Left ventricle myocardium inferior (tissue), 1 donor: ENCODE data around the gene EPB41. TPM values are rescaled to one million over a fixed set of nuclear protein-coding genes. Genes with fewer than 3 reads are reported as not detected.
A peak's percentile ranks its signal among the peaks of the same experiment; 100 is the strongest.
"Not testable (repeated sequence)": the region's sequence is repeated elsewhere in the genome, so short reads cannot be mapped to it uniquely, and the experiment has no call there.

Experiments used
- DNase-seq: peaks from one replicate; pipeline ENCODE4 v3.0.0-alpha.2; 2020
- H3K27ac ChIP-seq: fragments of 200-600 bp; replicated peaks from 2 replicates; pipeline ENCODE4 v1.8.0; 2021
- H3K27me3 ChIP-seq: fragments of 200-600 bp; 2 replicates; pipeline ENCODE4 v1.8.0; 2021; ENCODE audit warnings: low read depth
- H3K36me3 ChIP-seq: fragments of 200-600 bp; 2 replicates; pipeline ENCODE4 v1.8.0; 2021
- H3K4me1 ChIP-seq: fragments of 200-600 bp; 2 replicates; pipeline ENCODE4 v1.8.0; 2021
- H3K4me3 ChIP-seq: fragments of 200-600 bp; 2 replicates; pipeline ENCODE4 v1.8.0; 2021; ENCODE audit warnings: mild to moderate bottlenecking, moderate library complexity
- H3K9me3 ChIP-seq: fragments of 200-600 bp; replicated peaks from 2 replicates; pipeline ENCODE4 v1.8.0; 2021
- CTCF ChIP-seq: fragments of 200-600 bp; IDR thresholded peaks from 2 replicates; pipeline ENCODE4 v1.8.0; 2021; ENCODE audit warnings: antibody characterized with exemption, mild to moderate bottlenecking, borderline replicate concordance
- intact Hi-C: fragments of 100-400 bp; cut with micrococcal nuclease; formaldehyde crosslinking; loops from one replicate; pipeline ENCODE4 v1.11.0; 2022
- total RNA-seq: library from RNA; stranded (reverse); fragmentation: NEBNext Ultra II Directional; extraction: Animal tissue kit (Norgen Biotek cat#: 25700); gene quantifications from one replicate; pipeline ENCODE4 v1.2.1, GENCODE V29; 2021
- donor health status: DM: no; HTN: yes; CAD: no; lungs with severe emphysema.

The EPB41 gene
- total RNA-seq, 1 donor from 2014 or later, result 23.4 TPM

GRCh38 chr1:29128739-29129138, 214.4 kb downstream of the EPB41 start:
- no peaks in the 10 kb centered on the region for H3K36me3 ChIP-seq
- H3K4me1 ChIP-seq, result peaks cover 23% of the 10 kb centered on the region
- H3K27me3 ChIP-seq, result peaks cover 9% of the 10 kb centered on the region
- no peak overlapping the region for H3K4me3 ChIP-seq
- intact Hi-C loops, result no loop called here
- no peak for DNase-seq
- H3K9me3 ChIP-seq, result no peaks in the 10 kb centered on the region
- H3K27ac ChIP-seq, result no peak overlapping the region
- no peak for TF ChIP-seq CTCF

- Histone ChIP-seq H3K27ac (no peak overlapping the region), H3K27me3 (peaks cover 8% of the 10 kb centered on the region), H3K4me3 (no peak overlapping the region), H3K9me3 (no peaks in the 10 kb centered on the region), H3K36me3 (no peaks in the 10 kb centered on the region), H3K4me1 (peaks cover 18% of the 10 kb centered on the region)
- DNase-seq, result no peak
- no peak for TF ChIP-seq CTCF
- intact Hi-C loops, result no loop called here
These were observed 215.5 kb downstream of the EPB41 start for GRCh38 chr1:29129916-29130315.

- H3K27ac ChIP-seq, intact Hi-C loops, H3K4me1 ChIP-seq, DNase-seq, H3K36me3 ChIP-seq, H3K4me3 ChIP-seq, H3K9me3 ChIP-seq: not testable (repeated sequence)
- peaks cover 14% of the 10 kb centered on the region for H3K27me3 ChIP-seq
These were observed 216.7 kb downstream of the EPB41 start for GRCh38 chr1:29131056-29131455.

DNA sequence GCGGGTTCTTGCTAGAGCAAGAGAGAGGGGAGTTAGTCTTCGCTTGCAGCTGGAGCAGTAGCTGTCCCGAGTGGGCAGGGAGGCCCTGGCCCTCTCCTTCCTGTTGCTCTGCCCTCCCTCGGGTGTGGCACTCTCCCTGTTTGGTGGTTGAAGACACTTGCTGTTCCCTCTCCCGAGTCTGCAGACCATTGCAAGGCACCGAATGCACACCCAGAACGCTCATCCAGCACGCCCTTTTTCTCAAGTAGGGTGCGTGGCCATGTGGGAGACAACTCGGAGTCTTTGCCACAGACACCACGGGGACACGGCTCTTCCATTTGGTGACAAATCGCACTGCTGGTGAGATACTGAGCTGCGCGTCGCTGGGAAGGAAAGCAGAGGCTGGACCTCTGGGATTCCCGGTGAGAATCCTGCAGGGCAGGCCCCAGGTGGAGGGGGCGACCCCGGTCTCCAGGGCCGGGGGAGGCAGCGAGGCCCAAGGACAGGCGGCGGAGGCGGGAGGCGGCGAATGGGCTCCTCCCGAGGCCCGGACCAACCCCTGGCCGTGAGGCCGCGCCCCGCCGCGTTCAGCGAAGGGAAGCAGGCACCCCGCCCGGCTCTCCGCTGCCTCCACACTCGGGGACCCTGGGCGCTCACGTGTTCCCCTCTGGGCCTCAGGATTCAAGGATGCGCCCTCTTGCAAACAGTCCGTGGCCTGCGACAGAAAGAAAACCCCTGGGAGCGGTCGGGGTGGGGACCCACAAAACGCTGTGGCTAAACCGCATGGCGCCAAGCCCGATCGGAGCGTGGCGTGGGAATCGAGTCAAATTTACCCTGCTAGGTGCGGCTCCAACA, 219.7 kb downstream of the EPB41 start:
- intact Hi-C loops, result no loop called here
- H3K4me1 ChIP-seq, result peaks cover 9% of the 10 kb centered on the region
- no peak overlapping the region for H3K27ac ChIP-seq
- peaks cover 14% of the 10 kb centered on the region for H3K27me3 ChIP-seq
- H3K4me3 ChIP-seq, result peak overlapping the region; percentile 50
- no peak for TF ChIP-seq CTCF
- no peaks in the 10 kb centered on the region for H3K36me3 ChIP-seq
- no peaks in the 10 kb centered on the region for H3K9me3 ChIP-seq
- DNase-seq, result peak; percentile 20

GRCh38 chr1:29134695-29135028, 220.3 kb downstream of the EPB41 start:
- TF ChIP-seq CTCF, result no peak
- H3K36me3 ChIP-seq, result no peaks in the 10 kb centered on the region
- intact Hi-C loops, result no loop called here
- H3K4me1 ChIP-seq, result peaks cover 9% of the 10 kb centered on the region
- no peaks in the 10 kb centered on the region for H3K9me3 ChIP-seq
- DNase-seq, result no peak
- H3K4me3 ChIP-seq, result peak overlapping the region; percentile 50
- peaks cover 14% of the 10 kb centered on the region for H3K27me3 ChIP-seq
- H3K27ac ChIP-seq, result no peak overlapping the region

DNA sequence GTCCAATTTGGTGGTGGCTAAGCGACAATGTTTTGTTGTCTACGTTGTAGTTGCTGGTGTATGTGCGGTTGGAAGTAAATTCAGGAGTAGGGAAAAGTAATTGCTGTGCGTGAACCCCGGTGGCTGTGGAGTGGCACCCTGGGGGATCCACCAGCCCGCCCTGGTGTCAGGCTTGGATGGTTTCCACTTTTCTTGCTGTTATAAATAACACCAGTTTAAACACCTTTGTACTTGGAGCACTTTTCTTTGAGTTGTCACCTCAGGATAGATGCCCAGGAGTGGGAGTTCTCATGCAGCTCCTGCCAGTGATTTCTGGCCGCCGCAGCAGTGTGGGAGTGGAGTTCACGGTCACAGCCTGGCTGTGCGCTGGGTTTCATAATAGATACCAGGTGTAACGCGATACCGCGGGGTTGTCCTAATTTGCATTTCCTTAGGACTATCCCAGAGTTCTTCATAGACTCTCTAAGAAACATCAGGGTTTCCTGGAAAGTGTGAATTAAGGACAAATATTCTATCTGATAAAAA, 222.1 kb downstream of the EPB41 start:
- no peak for DNase-seq
- Histone ChIP-seq H3K4me1 (peaks cover 9% of the 10 kb centered on the region), H3K27ac (no peak overlapping the region), H3K36me3 (no peaks in the 10 kb centered on the region), H3K27me3 (peaks cover 14% of the 10 kb centered on the region), H3K4me3 (no peak overlapping the region), H3K9me3 (no peaks in the 10 kb centered on the region)
- no peak for TF ChIP-seq CTCF
- intact Hi-C loops, result no loop called here
